H1 (cell line): ENCODE measurements around the gene WDR49. TPM values are rescaled to one million over a fixed set of nuclear protein-coding genes. Genes with fewer than 3 reads are reported as not detected.

Experiments used
- CTCF ChIA-PET: fragments of 300-600 bp; sonication (Branson Sonifier 250); formaldehyde crosslinking; loops from one replicate; lab custom pipeline; 2021; ENCODE audit not compliant: partially characterized antibody; lab: Charles Lee
- POLR2A ChIA-PET: fragments of 300-600 bp; sonication (Branson Sonifier 250); formaldehyde crosslinking; loops from one replicate; lab custom pipeline; 2021; ENCODE audit warnings: inconsistent platforms; ENCODE audit not compliant: partially characterized antibody; lab: Charles Lee
- DNase-seq, 2 experiments: peaks; one replicate each; pipeline versions ENCODE4 v3.0.0 to v3.0.0-alpha.2; 2010 to 2022; ENCODE audit warnings: low spot score in 2 of 2, low read depth in 1 of 2, mixed read lengths in 1 of 2
- FAIRE-seq: peaks from 2 replicates; lab custom pipeline; 2011; peaks lifted over from hg19 to GRCh38; lab: Jason Lieb, UNC
- H2AFZ ChIP-seq: 2 replicates; pipeline ENCODE4 v1.8.1; 2012; ENCODE audit warnings: low read length, inconsistent platforms
- H2AK5ac ChIP-seq: 2 replicates; pipeline ENCODE4 v1.6.1; 2013; ENCODE audit warnings: low read depth, low read length
- H2BK120ac ChIP-seq: replicated peaks from 2 replicates; pipeline ENCODE3; 2013; ENCODE audit warnings: low read depth, low read length, inconsistent platforms
- H2BK12ac ChIP-seq: 2 replicates; pipeline ENCODE4 v1.6.1; 2013; ENCODE audit warnings: low read depth, low read length
- H2BK15ac ChIP-seq: 2 replicates; pipeline ENCODE4 v1.6.1; 2013; ENCODE audit warnings: low read length
- H2BK20ac ChIP-seq: 2 replicates; pipeline ENCODE4 v1.6.1; 2013; ENCODE audit warnings: low read length
- H2BK5ac ChIP-seq: 2 replicates; pipeline ENCODE4 v1.6.1; 2013; ENCODE audit warnings: low read depth, low read length
- H3K14ac ChIP-seq: 2 replicates; pipeline ENCODE4 v1.6.1; 2013; ENCODE audit warnings: inconsistent platforms; ENCODE audit not compliant: insufficient read length
- H3K18ac ChIP-seq: 2 replicates; pipeline ENCODE4 v1.6.1; 2013; ENCODE audit warnings: low read length; ENCODE audit errors: extremely low read depth
- H3K23ac ChIP-seq: 2 replicates; pipeline ENCODE4 v1.6.1; 2013; ENCODE audit warnings: inconsistent platforms; ENCODE audit not compliant: insufficient read length
- H3K23me2 ChIP-seq: 2 replicates; pipeline ENCODE4 v1.6.1; 2013; ENCODE audit warnings: low read depth, low read length
- H3K27ac ChIP-seq: 2 replicates; pipeline ENCODE4 v1.6.1; 2011; ENCODE audit warnings: low read depth, low read length, inconsistent platforms
- H3K27me3 ChIP-seq, 4 experiments: replicated peaks in 1 of 4; 1 replicate in 1 of 4; 2 replicates in 3 of 4; pipeline versions ENCODE4 v1.6.1 to v1.8.1; 2011 to 2013; ENCODE audit warnings: low read length in 3 of 4, mild to moderate bottlenecking in 3 of 4, inconsistent platforms in 2 of 4, mixed read lengths in 2 of 4, moderate library complexity in 1 of 4; ENCODE audit not compliant: control insufficient read depth in 3 of 4, insufficient read depth in 3 of 4; ENCODE audit errors: extremely low read depth in 1 of 4
- H3K36me3 ChIP-seq, 4 experiments: 2 replicates each; pipeline versions ENCODE4 v1.6.1 to v1.8.1; 2011 to 2013; ENCODE audit warnings: mild to moderate bottlenecking in 4 of 4, low read length in 3 of 4, moderate library complexity in 2 of 4, control low read depth in 1 of 4, inconsistent platforms in 1 of 4; ENCODE audit not compliant: insufficient read depth in 4 of 4, control insufficient read depth in 2 of 4
- H3K4ac ChIP-seq: replicated peaks from 2 replicates; pipeline ENCODE3; 2013; ENCODE audit warnings: low read length, low read depth, mixed read lengths, inconsistent platforms; ENCODE audit not compliant: insufficient read length
- H3K4me1 ChIP-seq, 4 experiments: replicated peaks in 1 of 4; 1 replicate in 1 of 4; 2 replicates in 3 of 4; pipeline versions ENCODE4 v1.6.1 to v1.8.1; 2011 to 2013; ENCODE audit warnings: low read length in 3 of 4, inconsistent platforms in 2 of 4, mixed read lengths in 1 of 4; ENCODE audit not compliant: insufficient read depth in 4 of 4, control insufficient read depth in 3 of 4
- H3K4me2 ChIP-seq, 2 experiments: 2 replicates each; pipeline versions ENCODE4 v1.6.1 to v1.8.1; 2011 to 2013; ENCODE audit warnings: low read depth in 2 of 2, low read length in 2 of 2, control low read depth in 1 of 2, inconsistent platforms in 1 of 2, mild to moderate bottlenecking in 1 of 2; ENCODE audit not compliant: insufficient read depth in 1 of 2
- H3K4me3 ChIP-seq, 4 experiments: fragments of 200-600, 300-600 bp in 1 of 4; sonication (generic), shearing (Covaris generic), sonication (Bioruptor Twin) in 1 of 4; 2 replicates each; pipeline versions ENCODE4 v1.5.1 to v1.8.1; 2011 to 2016; ENCODE audit warnings: low read length in 4 of 4, low read depth in 3 of 4, control low read depth in 2 of 4, inconsistent platforms in 2 of 4, mild to moderate bottlenecking in 2 of 4, mixed read lengths in 1 of 4, moderate library complexity in 1 of 4; ENCODE audit not compliant: insufficient read depth in 2 of 4; ENCODE audit errors: extremely low read depth in 1 of 4
- H3K56ac ChIP-seq: replicated peaks from 2 replicates; pipeline ENCODE3; 2013; ENCODE audit warnings: low read depth, mild to moderate bottlenecking, mixed read lengths, low read length, inconsistent platforms; ENCODE audit not compliant: insufficient read length
- H3K79me1 ChIP-seq: 2 replicates; pipeline ENCODE4 v1.6.1; 2013; ENCODE audit warnings: low read depth, low read length, control low read depth
- H3K79me2 ChIP-seq, 2 experiments: 2 replicates each; pipeline versions ENCODE4 v1.6.1 to v1.8.1; 2012 to 2013; ENCODE audit warnings: low read length in 2 of 2, mild to moderate bottlenecking in 2 of 2, inconsistent platforms in 1 of 2; ENCODE audit not compliant: insufficient read depth in 2 of 2, control insufficient read depth in 1 of 2
- H3K9ac ChIP-seq, 4 experiments: replicated peaks in 1 of 4; 1 replicate in 1 of 4; 2 replicates in 3 of 4; pipeline versions ENCODE4 v1.6.1 to v1.8.1; 2011 to 2013; ENCODE audit warnings: low read depth in 3 of 4, low read length in 3 of 4, control low read depth in 2 of 4, mild to moderate bottlenecking in 2 of 4, moderate library complexity in 2 of 4, inconsistent platforms in 1 of 4; ENCODE audit errors: extremely low read depth in 1 of 4
- H3K9me3 ChIP-seq, 2 experiments: 2 replicates each; pipeline versions ENCODE4 v1.6.1 to v1.8.1; 2012 to 2013; ENCODE audit warnings: mild to moderate bottlenecking in 2 of 2, moderate library complexity in 2 of 2, control low read depth in 1 of 2, inconsistent platforms in 1 of 2, low read depth in 1 of 2, low read length in 1 of 2, mixed read lengths in 1 of 2; ENCODE audit not compliant: insufficient read depth in 2 of 2
- H4K20me1 ChIP-seq, 2 experiments: replicated peaks in 1 of 2; 2 replicates each; pipeline versions ENCODE3 to v1.8.1; 2011 to 2013; ENCODE audit warnings: inconsistent platforms in 2 of 2, low read length in 2 of 2, mild to moderate bottlenecking in 1 of 2; ENCODE audit not compliant: insufficient read depth in 2 of 2, control insufficient read depth in 1 of 2
- H4K5ac ChIP-seq: 2 replicates; pipeline ENCODE4 v1.6.1; 2013; ENCODE audit warnings: low read length, low read depth, mixed read lengths, inconsistent platforms; ENCODE audit not compliant: insufficient read length
- H4K8ac ChIP-seq: 2 replicates; pipeline ENCODE4 v1.8.0; 2013; ENCODE audit warnings: mild to moderate bottlenecking, moderate library complexity, low read length, inconsistent platforms; ENCODE audit not compliant: insufficient read depth; ENCODE audit errors: extremely low read depth
- H4K91ac ChIP-seq: replicated peaks from 2 replicates; pipeline ENCODE3; 2013; ENCODE audit warnings: low read length, mixed read lengths, inconsistent platforms; ENCODE audit not compliant: insufficient read length
- BCL11A ChIP-seq, 2 experiments: IDR thresholded peaks; one replicate each; pipeline ENCODE4 v1.6.1; 2011; ENCODE audit warnings: low read depth in 2 of 2, low read length in 2 of 2, mild to moderate bottlenecking in 2 of 2
- CHD2 ChIP-seq: IDR thresholded peaks from 2 replicates; pipeline ENCODE4 v1.6.1; 2012; ENCODE audit warnings: low read length, improper control_type of control experiment
- HDAC2 ChIP-seq, 2 experiments: fragments of 300-600 bp in 1 of 2; sonication (generic) in 1 of 2; IDR thresholded peaks; 2 replicates each; pipeline ENCODE4 v1.6.1; 2011 to 2012; ENCODE audit warnings: low read depth in 2 of 2, low read length in 2 of 2, mild to moderate bottlenecking in 2 of 2, moderate library complexity in 2 of 2, borderline replicate concordance in 1 of 2, inconsistent platforms in 1 of 2
- JUND ChIP-seq: IDR thresholded peaks from 2 replicates; pipeline ENCODE4 v1.6.1; 2011; ENCODE audit warnings: mild to moderate bottlenecking, improper control_type of control experiment, low read length
- KDM5A ChIP-seq: fragments of 200-600 bp; IDR thresholded peaks from 2 replicates; pipeline ENCODE4 v1.7.1; 2012; ENCODE audit warnings: mild to moderate bottlenecking, low read length, inconsistent platforms, mixed read lengths
- NANOG ChIP-seq: IDR thresholded peaks from 2 replicates; pipeline ENCODE4 v1.6.1; 2011; ENCODE audit warnings: low read length, low read depth, mild to moderate bottlenecking, inconsistent platforms; ENCODE audit not compliant: insufficient read depth, poor library complexity, severe bottlenecking
- PHF8 ChIP-seq: fragments of 200-600 bp; sonication (generic); conservative IDR thresholded peaks from 2 replicates; pipeline ENCODE4 v1.7.1; 2012; ENCODE audit warnings: low read depth, mild to moderate bottlenecking, inconsistent platforms, low read length, moderate library complexity
- RAD21 ChIP-seq, 2 experiments: IDR thresholded peaks in 1 of 2; conservative IDR thresholded peaks in 1 of 2; 2 replicates each; pipeline ENCODE4 v1.6.1; 2011; ENCODE audit warnings: low read depth in 2 of 2, low read length in 2 of 2, improper control_type of control experiment in 1 of 2, inconsistent platforms in 1 of 2, mild to moderate bottlenecking in 1 of 2, moderate library complexity in 1 of 2
- SAP30 ChIP-seq: fragments of 300-600 bp; sonication (generic); IDR thresholded peaks from 2 replicates; pipeline ENCODE4 v1.7.1; 2012; ENCODE audit warnings: low read length, moderate library complexity, mild to moderate bottlenecking, inconsistent platforms; ENCODE audit not compliant: insufficient read depth, insufficient replicate concordance
- SP1 ChIP-seq: IDR thresholded peaks from 2 replicates; pipeline ENCODE4 v1.6.1; 2011; ENCODE audit warnings: low read depth, low read length
- ZNF274 ChIP-seq: IDR thresholded peaks from 2 replicates; pipeline ENCODE4 v1.7.0; 2012; ENCODE audit warnings: low read length, borderline replicate concordance; ENCODE audit errors: extremely low read depth
- WGBS, 2 experiments: shearing (Covaris generic) in 1 of 2; methylation state at CpG; one replicate each; pipeline versions ENCODE4 v1.1.6 to v1.1.7; 2013 to 2015; ENCODE audit warnings: low lambda C conversion rate in 2 of 2, mixed read lengths in 2 of 2, inconsistent platforms in 1 of 2, low coverage in 1 of 2, missing lambda C conversion rate in 1 of 2; ENCODE audit not compliant: insufficient replicate concordance in 2 of 2, insufficient coverage in 1 of 2, insufficient read length in 1 of 2; ENCODE audit errors: extremely low coverage in 1 of 2, missing lambda C conversion rate in 1 of 2; 5-methylcytosine and 5-hydroxymethylcytosine counted together
- polyA plus RNA-seq, 7 experiments: library from polyadenylated mRNA; depleted of rRNA in 3 of 7; stranded (reverse) in 5 of 7; unstranded in 2 of 7; fragments of >200 nt in 5 of 7; fragments of 200-250 nt in 2 of 7; gene quantifications; 1 replicate in 5 of 7; 2 replicates in 1 of 7; 4 replicates in 1 of 7; pipeline versions ENCODE4 v1.2.1 to v1.2.3, GENCODE V29; 2011 to 2013; ENCODE audit warnings: missing spikeins in 2 of 7, mixed read lengths in 2 of 7
- total RNA-seq: library from RNA; stranded (reverse); fragmentation: NEBNext Ultra II Directional; extraction: Animal tissue kit (Norgen Biotek cat#: 25700); gene quantifications from 2 replicates; pipeline ENCODE4 v1.2.1, GENCODE V29; 2021
- TF ChIP-seq, protein P1 (sequence below): IDR thresholded peaks from 2 replicates; pipeline ENCODE4 v1.6.1; 2012; ENCODE audit warnings: inconsistent platforms

The WDR49 gene
- total and polyA plus RNA-seq, 2 of the 8 experiments (the other 6 are each of a cell fraction or from before 2014, with no cell fraction given) = 0.50 to 1.7 TPM

GRCh38 chr3:167694121-167694520, 40.4 kb upstream of the WDR49 start:
- Histone ChIP-seq H2BK15ac (no peak overlapping the region), H3K27me3 (no peaks in the 10 kb centered on the region), H3K9me3 (no peaks in the 10 kb centered on the region), H2BK20ac (no peak overlapping the region), H4K5ac (no peak overlapping the region), H3K4me1 (no peaks in the 10 kb centered on the region), H2AK5ac (no peak overlapping the region), H2AFZ (no peak overlapping the region), H4K8ac (no peak overlapping the region), H3K79me1 (no peaks in the 10 kb centered on the region; the same call in 1 of the 2 replicates), H4K91ac (no peak overlapping the region), H3K23me2 (no peaks in the 10 kb centered on the region), H2BK5ac (no peak overlapping the region), H3K14ac (no peak overlapping the region), H2BK120ac (no peak overlapping the region), H3K18ac (no peak overlapping the region), H2BK12ac (no peak overlapping the region), H3K79me2 (no peaks in the 10 kb centered on the region), H3K4me3 (no peak overlapping the region), H4K20me1 (no peaks in the 10 kb centered on the region), H3K4me2 (no peak overlapping the region), H3K27ac (no peak overlapping the region), H3K36me3 (peaks cover 0 to 36% (median 5%) of the 10 kb centered on the region in 4 experiments; a peak in 3 of 8 replicates), H3K23ac (no peak overlapping the region), H3K4ac (no peak overlapping the region), H3K9ac (no peak overlapping the region), H3K56ac (no peak overlapping the region)
- no peak for FAIRE-seq
- ChIA-PET CTCF (interaction anchor here (0.8 to 2.9 kb wide), 3 partner anchors 10 to 314 kb away, joined by 3 to 19 read pairs (median 3); partner anchors contain the start of gene ZBBX), POLR2A (no interaction called here)
- TF ChIP-seq RAD21 (IDR thresholded peaks at IDR 0.05 in 1 of 2, conservative IDR thresholded peaks at IDR 0.05 in 1 of 2; ENCODE audit: low read depth in 2 of 2, low read length in 2 of 2) (no peak), NANOG (no peak), CHD2 (no peak), JUND (no peak), PHF8 (no peak), KDM5A (no peak), SAP30 (no peak), BCL11A (IDR thresholded peaks at IDR 0.05; ENCODE audit: low read depth in 2 of 2, low read length in 2 of 2) (no peak), HDAC2 (IDR thresholded peaks at IDR 0.05; ENCODE audit: borderline replicate concordance in 1 of 2, low read depth in 2 of 2, low read length in 2 of 2) (no peak), ZNF274 (no peak), SP1 (no peak)
- TF ChIP-seq, protein P1, sequence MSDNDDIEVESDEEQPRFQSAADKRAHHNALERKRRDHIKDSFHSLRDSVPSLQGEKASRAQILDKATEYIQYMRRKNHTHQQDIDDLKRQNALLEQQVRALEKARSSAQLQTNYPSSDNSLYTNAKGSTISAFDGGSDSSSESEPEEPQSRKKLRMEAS = no peak
- DNase-seq = no peak
- WGBS, 2 experiments = 96% methylated on average over 2 of the region's 2 CpGs; no CpG with 5 or more reads in 1 of the 2 experiments
